Measurements from ENCODE around the gene GRM8. TPM values are rescaled to one million over a fixed set of nuclear protein-coding genes. Genes with fewer than 3 reads are reported as not detected.

Gene GRM8
- total RNA-seq, 1 experiment from 2014 or later = not detected

DNA sequence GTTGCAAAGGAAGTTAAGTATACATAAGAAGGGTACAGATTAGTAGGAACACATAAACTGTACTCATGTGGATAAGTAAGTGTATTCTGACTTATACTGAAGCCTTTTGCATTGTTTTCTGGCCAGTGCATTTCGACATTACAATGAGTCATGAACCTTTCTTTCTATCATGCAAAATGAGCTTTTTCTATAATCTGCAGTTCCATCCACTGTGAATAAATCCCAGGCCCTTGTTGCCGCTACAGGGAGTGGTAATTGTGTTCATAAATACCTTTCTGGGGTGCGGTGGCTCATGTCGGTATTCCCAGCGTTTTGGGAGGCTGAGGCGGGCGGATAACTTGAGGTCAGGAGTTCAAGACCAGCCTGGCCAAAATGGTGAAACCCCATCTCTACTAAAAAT lies 858.3 kb downstream of the GRM8 start:
- intact Hi-C loops (cut with micrococcal nuclease; ENCODE audit: unreplicated experiment) (no loop called here), in situ Hi-C loops (cut with HindIII; ENCODE audit: low pct_unique_long_range_greater_than_20kb, low sequenced_read_pairs) (no loop called here)
- ATAC-seq = no peak
- no TSS peak for BruUV-seq (replicated peaks)
- CTCF ChIA-PET = no interaction called here
- Histone ChIP-seq H3K9me3 (ENCODE audit: control insufficient read depth, insufficient read depth, low read depth, low read length) (no peaks in the 10 kb centered on the region), H3K4me3 (ENCODE audit: low read depth in 2 of 2, low read length in 2 of 2) (no peak overlapping the region), H3K27me3 (ENCODE audit: control insufficient read depth, insufficient read depth, low read length) (no peaks in the 10 kb centered on the region), H3K27ac (ENCODE audit: low read length) (no peak overlapping the region), H3K36me3 (ENCODE audit: control insufficient read depth, insufficient read depth, low read length) (no peaks in the 10 kb centered on the region), H3K4me1 (ENCODE audit: control insufficient read depth, insufficient read depth, low read length) (no peaks in the 10 kb centered on the region)
- POLR2A ChIA-PET = no interaction called here
- TF ChIP-seq REST (IDR thresholded peaks at IDR 0.05; ENCODE audit: insufficient read depth in 1 of 2, low read depth in 2 of 2, low read length in 1 of 2) (no peak), CTCF (IDR thresholded peaks at IDR 0.05) (no peak), SIN3A (IDR thresholded peaks at IDR 0.05; ENCODE audit: borderline replicate concordance, insufficient read depth, low read depth, low read length) (no peak), TCF7L2 (IDR thresholded peaks at IDR 0.05; ENCODE audit: low read depth, low read length) (no peak), POLR2AphosphoS5 (IDR thresholded peaks at IDR 0.05; ENCODE audit: low read depth, low read length) (no peak)
- no peak for DNase-seq (ENCODE audit: low read depth, low spot score)

Small RNAs within 50 kb of the gene (microRNA-seq; reads per million reads assigned to microRNA genes)
- gene MIR592 (ENCODE audit: unreplicated experiment) = not detected

Other genes starting within 250 kb of the GRM8 start
- gene ZNF800, start 139.8 kb upstream of the GRM8 start, total RNA-seq (2021; ENCODE audit: unreplicated experiment) = 26.0 TPM